H9 (cell line): ENCODE measurements around the gene KLHDC1. TPM values are rescaled to one million over a fixed set of nuclear protein-coding genes. Genes with fewer than 3 reads are reported as not detected.

Experiments used
- DNase-seq: peaks from one replicate; pipeline ENCODE4 v3.0.0-alpha.2; 2017
- H2AFZ ChIP-seq: one replicate; pipeline ENCODE4 v1.6.1; 2013; ENCODE audit warnings: mild to moderate bottlenecking, low read length, control low read depth, moderate library complexity
- H2AK5ac ChIP-seq: 2 replicates; pipeline ENCODE4 v1.6.1; 2013; ENCODE audit warnings: low read length, control low read depth, mixed read lengths; ENCODE audit not compliant: insufficient read length
- H2BK120ac ChIP-seq: one replicate; pipeline ENCODE4 v1.6.1; 2013; ENCODE audit warnings: low read depth, mild to moderate bottlenecking, low read length, control low read depth, inconsistent platforms; ENCODE audit not compliant: poor library complexity, severe bottlenecking
- H2BK12ac ChIP-seq: 2 replicates; pipeline ENCODE4 v1.6.1; 2013; ENCODE audit warnings: low read length, control low read depth, mixed read lengths, low read depth; ENCODE audit not compliant: insufficient read length
- H2BK15ac ChIP-seq: 2 replicates; pipeline ENCODE4 v1.6.1; 2013; ENCODE audit warnings: low read depth, low read length, control low read depth
- H2BK20ac ChIP-seq: one replicate; pipeline ENCODE4 v1.6.1; 2013; ENCODE audit warnings: low read depth, mild to moderate bottlenecking, low read length, control low read depth, inconsistent platforms; ENCODE audit not compliant: poor library complexity, severe bottlenecking
- H2BK5ac ChIP-seq: 2 replicates; pipeline ENCODE4 v1.6.1; 2013; ENCODE audit warnings: low read length, control low read depth, mixed read lengths; ENCODE audit not compliant: insufficient read length
- H3K14ac ChIP-seq: 2 replicates; pipeline ENCODE4 v1.6.1; 2013; ENCODE audit warnings: low read length, control low read depth; ENCODE audit not compliant: insufficient read depth
- H3K18ac ChIP-seq: 2 replicates; pipeline ENCODE4 v1.6.1; 2013; ENCODE audit warnings: low read depth, mild to moderate bottlenecking, mixed read lengths, low read length, control low read depth; ENCODE audit not compliant: insufficient read length
- H3K23ac ChIP-seq: 2 replicates; pipeline ENCODE4 v1.6.1; 2013; ENCODE audit warnings: low read length, control low read depth, mixed read lengths, low read depth; ENCODE audit not compliant: insufficient read length
- H3K23me2 ChIP-seq: 2 replicates; pipeline ENCODE4 v1.6.1; 2013; ENCODE audit warnings: low read depth, mild to moderate bottlenecking, mixed read lengths, low read length, control low read depth; ENCODE audit not compliant: insufficient read length, poor library complexity, severe bottlenecking
- H3K27ac ChIP-seq: 2 replicates; pipeline ENCODE4 v1.5.1; 2013; ENCODE audit warnings: low read length, control low read depth, mixed read lengths, low read depth; ENCODE audit not compliant: insufficient read length
- H3K27me3 ChIP-seq: 2 replicates; pipeline ENCODE4 v1.6.1; 2013; ENCODE audit warnings: low read length, control low read depth, inconsistent platforms; ENCODE audit not compliant: insufficient read depth
- H3K4ac ChIP-seq: 2 replicates; pipeline ENCODE4 v1.6.1; 2013; ENCODE audit warnings: low read depth, mild to moderate bottlenecking, control low read depth, inconsistent platforms, low read length, moderate library complexity
- H3K4me1 ChIP-seq: 2 replicates; pipeline ENCODE4 v1.6.1; 2013; ENCODE audit warnings: low read length, control low read depth, inconsistent platforms; ENCODE audit not compliant: insufficient read depth
- H3K4me2 ChIP-seq: 2 replicates; pipeline ENCODE4 v1.6.1; 2013; ENCODE audit warnings: low read length, control low read depth, mixed read lengths; ENCODE audit not compliant: insufficient read length, insufficient read depth
- H3K56ac ChIP-seq: 2 replicates; pipeline ENCODE4 v1.6.1; 2013; ENCODE audit warnings: low read depth, mild to moderate bottlenecking, mixed read lengths, low read length, control low read depth; ENCODE audit not compliant: insufficient read length
- H3K79me1 ChIP-seq: 2 replicates; pipeline ENCODE4 v1.6.1; 2013; ENCODE audit warnings: low read depth, mild to moderate bottlenecking, moderate library complexity, low read length, control low read depth, inconsistent platforms; ENCODE audit not compliant: insufficient read depth, poor library complexity, severe bottlenecking
- H3K79me2 ChIP-seq: 2 replicates; pipeline ENCODE4 v1.6.1; 2013; ENCODE audit warnings: low read length, control low read depth, inconsistent platforms; ENCODE audit not compliant: insufficient read depth
- H3K9ac ChIP-seq: 2 replicates; pipeline ENCODE4 v1.6.1; 2013; ENCODE audit warnings: low read length, control low read depth, mixed read lengths; ENCODE audit not compliant: insufficient read length; ENCODE audit errors: extremely low read depth
- H3K9me3 ChIP-seq: one replicate; pipeline ENCODE4 v1.6.1; 2013; ENCODE audit warnings: low read depth, low read length, inconsistent platforms; ENCODE audit not compliant: control insufficient read depth
- H3T11ph ChIP-seq: one replicate; pipeline ENCODE4 v1.6.1; 2013; ENCODE audit warnings: mild to moderate bottlenecking, low read length, control low read depth, inconsistent platforms
- H4K20me1 ChIP-seq: one replicate; pipeline ENCODE4 v1.6.1; 2013; ENCODE audit not compliant: control insufficient read depth, insufficient read length, insufficient read depth
- H4K5ac ChIP-seq: 2 replicates; pipeline ENCODE4 v1.6.1; 2013; ENCODE audit warnings: low read depth, mild to moderate bottlenecking, mixed read lengths, low read length, control low read depth; ENCODE audit not compliant: insufficient read length
- H4K8ac ChIP-seq: replicated peaks from 2 replicates; pipeline ENCODE4 v1.6.1; 2013; ENCODE audit warnings: low read length, control low read depth, mixed read lengths, low read depth; ENCODE audit not compliant: insufficient read length
- H4K91ac ChIP-seq: 2 replicates; pipeline ENCODE4 v1.6.1; 2013; ENCODE audit warnings: low read depth, mild to moderate bottlenecking, moderate library complexity, mixed read lengths, low read length, control low read depth; ENCODE audit not compliant: insufficient read length
- H3K27ac Mint-ChIP-seq, 3 experiments: 2 replicates in 2 of 3; 3 replicates in 1 of 3; pipeline ENCODE4 v1.8.0; 2020 to 2021; ENCODE audit warnings: mixed read lengths in 3 of 3, mild to moderate bottlenecking in 1 of 3, moderate library complexity in 1 of 3
- H3K27me3 Mint-ChIP-seq: 2 replicates; pipeline ENCODE4 v1.8.0; 2021; ENCODE audit warnings: low read depth, mild to moderate bottlenecking, moderate library complexity, mixed read lengths
- H3K36me3 Mint-ChIP-seq, 3 experiments: 2 replicates in 2 of 3; 3 replicates in 1 of 3; pipeline ENCODE4 v1.8.0; 2020 to 2021; ENCODE audit warnings: low read depth in 3 of 3, mixed read lengths in 3 of 3; ENCODE audit not compliant: insufficient read depth in 1 of 3
- H3K4me1 Mint-ChIP-seq, 2 experiments: 2 replicates each; pipeline ENCODE4 v1.8.0; 2020; ENCODE audit warnings: mixed read lengths in 2 of 2
- H3K4me3 Mint-ChIP-seq, 2 experiments: 2 replicates in 1 of 2; 3 replicates in 1 of 2; pipeline ENCODE4 v1.8.0; 2020 to 2021; ENCODE audit warnings: mild to moderate bottlenecking in 2 of 2, mixed read lengths in 2 of 2, moderate library complexity in 1 of 2
- H3K9me3 Mint-ChIP-seq, 2 experiments: 2 replicates in 1 of 2; 3 replicates in 1 of 2; pipeline ENCODE4 v1.8.0; 2020; ENCODE audit warnings: mild to moderate bottlenecking in 2 of 2, mixed read lengths in 2 of 2, moderate library complexity in 1 of 2
- CTCF ChIP-seq: fragments of 200-600 bp; sonication (generic); conservative IDR thresholded peaks from 3 replicates; pipeline ENCODE4 v1.8.0; 2021; ENCODE audit warnings: antibody characterized with exemption, mild to moderate bottlenecking
- total RNA-seq: library from RNA; stranded (reverse); gene quantifications from 2 replicates; pipeline ENCODE4 v1.2.1, GENCODE V29; 2021

KLHDC1 gene
- total RNA-seq, 1 experiment from 2014 or later, result not detected

DNA sequence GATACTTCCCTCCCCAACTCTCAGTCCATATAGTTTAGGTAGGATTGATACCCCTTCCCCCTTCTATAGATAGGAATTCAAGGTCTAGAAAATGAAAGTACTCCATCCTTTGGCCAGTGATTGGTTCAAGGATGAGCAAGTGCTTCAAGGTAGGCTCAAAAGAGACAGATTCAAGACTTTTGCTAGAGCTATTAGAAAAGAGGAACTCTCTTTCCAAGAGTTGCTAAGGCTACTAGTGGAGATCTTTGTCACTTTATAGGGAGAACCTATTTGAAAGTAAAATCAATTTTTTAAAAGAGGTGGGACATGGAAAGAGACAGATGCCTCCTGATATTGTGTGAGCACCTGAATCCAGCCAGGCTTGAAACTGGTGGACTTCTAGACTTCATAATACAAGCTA, 22.4 kb upstream of the KLHDC1 start:
- Histone ChIP-seq H3K23ac (no peak overlapping the region), H3K27me3 (no peaks in the 10 kb centered on the region), H3K14ac (no peak overlapping the region), H3K9ac (no peak overlapping the region), H3K56ac (no peak overlapping the region), H4K20me1 (no peaks in the 10 kb centered on the region), H3K4me2 (no peak overlapping the region), H2BK5ac (no peak overlapping the region), H3K27ac (no peak overlapping the region), H2AK5ac (no peak overlapping the region), H4K91ac (no peak overlapping the region), H4K5ac (no peak overlapping the region), H2BK120ac (no peak overlapping the region), H4K8ac (no peak overlapping the region), H3T11ph (no peak overlapping the region), H2BK20ac (no peak overlapping the region), H3K9me3 (no peaks in the 10 kb centered on the region), H3K23me2 (no peaks in the 10 kb centered on the region), H2BK12ac (no peak overlapping the region), H3K18ac (no peak overlapping the region), H2AFZ (no peak overlapping the region), H3K79me2 (no peaks in the 10 kb centered on the region), H2BK15ac (no peak overlapping the region), H3K4ac (no peak overlapping the region), H3K79me1 (no peaks in the 10 kb centered on the region), H3K4me1 (no peaks in the 10 kb centered on the region)
- no peak overlapping the region for H3K4me3 Mint-ChIP-seq
- H3K27me3 Mint-ChIP-seq, result no peaks in the 10 kb centered on the region
- no peaks in the 10 kb centered on the region for H3K4me1 Mint-ChIP-seq
- H3K9me3 Mint-ChIP-seq, result no peaks in the 10 kb centered on the region
- no peak overlapping the region for H3K27ac Mint-ChIP-seq
- DNase-seq, result no peak
- TF ChIP-seq CTCF, result no peak
- peaks cover 13 to 59% (median 52%) of the 10 kb centered on the region in 3 experiments; a peak in 6 of 7 replicates for H3K36me3 Mint-ChIP-seq
